Neural progenitor cell (in vitro differentiated cells): ENCODE data around the gene IER3.

ENCODE experiments used
- CTCF ChIP-seq: fragments of 200-600 bp; sonication (generic); IDR thresholded peaks from 2 replicates; pipeline ENCODE4 v1.5.1; 2017; ENCODE audit warnings: antibody characterized with exemption, mild to moderate bottlenecking
- EZH2 ChIP-seq: fragments of 200-600 bp; sonication (generic); IDR thresholded peaks from 2 replicates; pipeline ENCODE4 v1.6.1; 2017; ENCODE audit warnings: antibody characterized with exemption, mild to moderate bottlenecking, moderate library complexity
- EZH2phosphoT487 ChIP-seq: fragments of 200-600 bp; sonication (generic); IDR thresholded peaks from 2 replicates; pipeline ENCODE4 v1.6.1; 2017; ENCODE audit warnings: antibody characterized with exemption

- TF ChIP-seq CTCF (no peak), EZH2phosphoT487 (no peak), EZH2 (no peak)
Observed at GRCh38 chr6:30726506-30727413, 17.6 kb downstream of the IER3 start.
